ENCODE data around the gene COPS3. TPM values are rescaled to one million over a fixed set of nuclear protein-coding genes. Genes with fewer than 3 reads are reported as not detected.

The COPS3 gene
- polyA plus RNA-seq, 1 donor from 2014 or later: 213 TPM

GRCh38 chr17:17200831-17201230 lies 80.2 kb downstream of the COPS3 start:
- H3K36me3 ChIP-seq (ENCODE audit: insufficient read depth, low read length): no peaks in the 10 kb centered on the region
- TF ChIP-seq EZH2 (IDR thresholded peaks at IDR 0.05; ENCODE audit: borderline replicate concordance, insufficient read depth, low read length, poor library complexity, severe bottlenecking) (no peak), REST (IDR thresholded peaks at IDR 0.05; ENCODE audit: borderline replicate concordance) (no peak), SMC3 (conservative IDR thresholded peaks at IDR 0.05; ENCODE audit: poor library complexity) (no peak), POLR2AphosphoS5 (IDR thresholded peaks at IDR 0.05) (no peak), EP300 (conservative IDR thresholded peaks at IDR 0.05; ENCODE audit: poor library complexity, severe bottlenecking) (no peak), TAF1 (IDR thresholded peaks at IDR 0.05; ENCODE audit: low read depth) (no peak), CTCF (IDR thresholded peaks at IDR 0.05; ENCODE audit: poor library complexity, severe bottlenecking) (no peak), MXI1 (conservative IDR thresholded peaks at IDR 0.05; ENCODE audit: poor library complexity, severe bottlenecking) (no peak)
- no peak overlapping the region for H2AFZ ChIP-seq (ENCODE audit: low read depth, low read length)
- no peak overlapping the region for H3K9ac ChIP-seq (ENCODE audit: low read length)
- H3K79me2 ChIP-seq (replicated peaks; ENCODE audit: insufficient read depth, low read length): no peaks in the 10 kb centered on the region
- H3K4me2 ChIP-seq (ENCODE audit: low read length): no peak overlapping the region
- no peaks in the 10 kb centered on the region for H3F3A ChIP-seq (ENCODE audit: insufficient read depth, low read length, poor library complexity, severe bottlenecking)
- H3K4me3 ChIP-seq (ENCODE audit: low read length): no peak overlapping the region
- no peak overlapping the region for H3K27ac ChIP-seq (ENCODE audit: low read length)
- no peaks in the 10 kb centered on the region for H3K27me3 ChIP-seq (ENCODE audit: insufficient read depth, low read depth, low read length)
- no peaks in the 10 kb centered on the region for H3K9me2 ChIP-seq (ENCODE audit: insufficient read depth, low read length)
- H3K9me3 ChIP-seq (ENCODE audit: low read length): no peaks in the 10 kb centered on the region
- H4K20me1 ChIP-seq (ENCODE audit: insufficient read depth): no peaks in the 10 kb centered on the region

- H3K79me2 ChIP-seq (replicated peaks; ENCODE audit: insufficient read depth, low read length): no peaks in the 10 kb centered on the region
- H4K20me1 ChIP-seq (ENCODE audit: insufficient read depth): no peaks in the 10 kb centered on the region
- H3F3A ChIP-seq (ENCODE audit: insufficient read depth, low read length, poor library complexity, severe bottlenecking): no peaks in the 10 kb centered on the region
- TF ChIP-seq EZH2 (IDR thresholded peaks at IDR 0.05; ENCODE audit: borderline replicate concordance, insufficient read depth, low read length, poor library complexity, severe bottlenecking) (no peak), MXI1 (conservative IDR thresholded peaks at IDR 0.05; ENCODE audit: poor library complexity, severe bottlenecking) (no peak), CTCF (IDR thresholded peaks at IDR 0.05; ENCODE audit: poor library complexity, severe bottlenecking) (no peak), EP300 (conservative IDR thresholded peaks at IDR 0.05; ENCODE audit: poor library complexity, severe bottlenecking) (no peak), SMC3 (conservative IDR thresholded peaks at IDR 0.05; ENCODE audit: poor library complexity) (no peak), REST (IDR thresholded peaks at IDR 0.05; ENCODE audit: borderline replicate concordance) (no peak), TAF1 (IDR thresholded peaks at IDR 0.05; ENCODE audit: low read depth) (no peak), RAD21 (conservative IDR thresholded peaks at IDR 0.05) (no peak), POLR2AphosphoS5 (IDR thresholded peaks at IDR 0.05) (no peak)
- H3K9me3 ChIP-seq (ENCODE audit: low read length): no peaks in the 10 kb centered on the region
- no peak overlapping the region for H3K9ac ChIP-seq (ENCODE audit: low read length)
- H3K9me2 ChIP-seq (ENCODE audit: insufficient read depth, low read length): no peaks in the 10 kb centered on the region
- H3K36me3 ChIP-seq (ENCODE audit: insufficient read depth, low read length): no peaks in the 10 kb centered on the region
- no peaks in the 10 kb centered on the region for H3K27me3 ChIP-seq (ENCODE audit: insufficient read depth, low read depth, low read length)
- H3K4me2 ChIP-seq (ENCODE audit: low read length): no peak overlapping the region
- H3K27ac ChIP-seq (ENCODE audit: low read length): no peak overlapping the region
- H3K4me3 ChIP-seq (ENCODE audit: low read length): no peak overlapping the region
- no peak overlapping the region for H2AFZ ChIP-seq (ENCODE audit: low read depth, low read length)
These were observed 80.7 kb downstream of the COPS3 start for GRCh38 chr17:17200311-17200710.
